B cell (primary cell): ENCODE measurements around the gene WBP1L.

Experiments used
- CTCF ChIP-seq: fragments of 200-600 bp; IDR thresholded peaks from one replicate; pipeline ENCODE4 v1.8.0; 2022; ENCODE audit warnings: antibody characterized with exemption, mild to moderate bottlenecking
- EZH2 ChIP-seq: IDR thresholded peaks from 2 replicates; pipeline ENCODE4 v1.6.1; 2012; ENCODE audit warnings: borderline replicate concordance, low read depth, mild to moderate bottlenecking, moderate library complexity, low read length; ENCODE audit not compliant: insufficient read depth, poor library complexity, severe bottlenecking

GRCh38 chr10:102783568-102783967, 39.8 kb downstream of the WBP1L start:
- TF ChIP-seq CTCF, result no peak
- TF ChIP-seq EZH2, result no peak
